SK-N-SH (cell line): ENCODE measurements around the gene PSEN2. TPM values are rescaled to one million over a fixed set of nuclear protein-coding genes. Genes with fewer than 3 reads are reported as not detected.

Experiments
- CTCF ChIA-PET: fragments of 300-600, 350-600 bp; formaldehyde crosslinking; extraction: SDS; loops from one replicate; lab custom pipeline; 2021; lab: Yijun Ruan, JAX
- POLR2A ChIA-PET: fragments of 350-600 bp; sonication (Branson Sonifier 250); formaldehyde crosslinking; extraction: SDS; loops from one replicate; lab custom pipeline; 2020; ENCODE audit warnings: antibody characterized with exemption, inconsistent platforms; lab: Yijun Ruan, JAX
- DNase-seq: peaks from one replicate; pipeline ENCODE4 v3.0.0; 2012
- H2AFZ ChIP-seq: fragments of 200-600 bp; sonication (generic); 2 replicates; pipeline ENCODE4 v1.8.1; 2016; ENCODE audit warnings: antibody characterized with exemption, mild to moderate bottlenecking, low read depth
- H3F3A ChIP-seq: fragments of 200-600 bp; sonication (generic); replicated peaks from 2 replicates; pipeline ENCODE3; 2016; ENCODE audit warnings: antibody characterized with exemption, mild to moderate bottlenecking; ENCODE audit not compliant: insufficient read depth
- H3K27ac ChIP-seq, 2 experiments: fragments of 200-500 bp in 1 of 2; fragments of 200-600 bp in 1 of 2; sonication (Bioruptor generic) in 1 of 2; sonication (generic), shearing (Covaris generic) in 1 of 2; 2 replicates each; pipeline versions ENCODE4 v1.5.1 to v1.6.1; 2014 to 2016; ENCODE audit warnings: low read depth in 2 of 2, inconsistent platforms in 1 of 2, low read length in 1 of 2, mild to moderate bottlenecking in 1 of 2, mixed read lengths in 1 of 2
- H3K27me3 ChIP-seq: fragments of 200-600 bp; sonication (generic), shearing (Covaris generic); 2 replicates; pipeline ENCODE4 v1.6.1; 2016; ENCODE audit warnings: mixed run types; ENCODE audit not compliant: insufficient read depth
- H3K36me3 ChIP-seq, 2 experiments: fragments of 200-500 bp in 1 of 2; fragments of 200-600 bp in 1 of 2; sonication (Bioruptor generic) in 1 of 2; sonication (generic) in 1 of 2; replicated peaks in 1 of 2; 2 replicates each; pipeline versions ENCODE3 to v1.5.1; 2014 to 2016; ENCODE audit warnings: low read length in 1 of 2, mild to moderate bottlenecking in 1 of 2; ENCODE audit not compliant: insufficient read depth in 2 of 2, control insufficient read depth in 1 of 2
- H3K4me1 ChIP-seq, 2 experiments: fragments of 200-500 bp in 1 of 2; fragments of 200-600 bp in 1 of 2; sonication (Bioruptor generic) in 1 of 2; sonication (generic), shearing (Covaris generic) in 1 of 2; 2 replicates each; pipeline versions ENCODE4 v1.5.1 to v1.6.1; 2014 to 2016; ENCODE audit warnings: low read depth in 1 of 2, low read length in 1 of 2, mixed run types in 1 of 2; ENCODE audit not compliant: insufficient read depth in 2 of 2, control insufficient read depth in 1 of 2
- H3K4me2 ChIP-seq: fragments of 200-600 bp; sonication (generic), shearing (Covaris generic); 2 replicates; pipeline ENCODE4 v1.6.1; 2017; ENCODE audit warnings: mixed run types
- H3K4me3 ChIP-seq, 2 experiments: fragments of 200-500 bp in 1 of 2; fragments of 200-600 bp in 1 of 2; sonication (Bioruptor generic) in 1 of 2; sonication (generic), shearing (Covaris generic) in 1 of 2; 2 replicates each; pipeline versions ENCODE4 v1.5.1 to v1.8.1; 2014 to 2016; ENCODE audit warnings: low read depth in 2 of 2, inconsistent platforms in 1 of 2, low read length in 1 of 2, mild to moderate bottlenecking in 1 of 2, mixed read lengths in 1 of 2, moderate library complexity in 1 of 2
- H3K79me2 ChIP-seq: fragments of 200-600 bp; sonication (generic); 2 replicates; pipeline ENCODE4 v1.8.1; 2017; ENCODE audit warnings: mild to moderate bottlenecking; ENCODE audit not compliant: insufficient read depth
- H3K9ac ChIP-seq: fragments of 200-600 bp; sonication (generic); 2 replicates; pipeline ENCODE4 v1.6.1; 2017; ENCODE audit warnings: mixed run types
- H3K9me2 ChIP-seq: fragments of 200-600 bp; sonication (generic); 2 replicates; pipeline ENCODE4 v1.6.1; 2017; ENCODE audit warnings: mixed run types
- H3K9me3 ChIP-seq: fragments of 200-600 bp; sonication (generic); 2 replicates; pipeline ENCODE4 v1.6.1; 2017; ENCODE audit warnings: mixed run types, mild to moderate bottlenecking, moderate library complexity
- H4K20me1 ChIP-seq: fragments of 200-600 bp; sonication (generic); 2 replicates; pipeline ENCODE4 v1.6.1; 2017; ENCODE audit warnings: mild to moderate bottlenecking, mixed run types; ENCODE audit not compliant: insufficient read depth
- ELF1 ChIP-seq: IDR thresholded peaks from 2 replicates; pipeline ENCODE4 v1.4.0; 2012
- EZH2phosphoT487 ChIP-seq: fragments of 200-600 bp; sonication (generic); IDR thresholded peaks from 2 replicates; pipeline ENCODE4 v1.6.1; 2017; ENCODE audit warnings: low read depth, mixed run types, mild to moderate bottlenecking, antibody characterized with exemption, moderate library complexity, borderline replicate concordance
- FOSL2 ChIP-seq: IDR thresholded peaks from 2 replicates; pipeline ENCODE4 v1.4.0; 2012; ENCODE audit warnings: low read depth, mild to moderate bottlenecking, moderate library complexity, borderline replicate concordance
- FOXJ3 ChIP-seq: sonication (generic); formaldehyde crosslinking; IDR thresholded peaks from 2 replicates; pipeline ENCODE4 v1.5.1; 2020; ENCODE audit warnings: mild to moderate bottlenecking, missing genetic modification reagents
- FOXM1 ChIP-seq: IDR thresholded peaks from 2 replicates; pipeline ENCODE4 v1.4.0; 2012; ENCODE audit warnings: low read depth, mild to moderate bottlenecking
- GATA2 ChIP-seq: sonication (generic); formaldehyde crosslinking; IDR thresholded peaks from 2 replicates; pipeline ENCODE4 v1.5.0; 2020; ENCODE audit warnings: mild to moderate bottlenecking, missing genetic modification reagents
- MXI1 ChIP-seq: IDR thresholded peaks from 2 replicates; pipeline ENCODE4 v1.6.1; 2012; ENCODE audit warnings: mild to moderate bottlenecking, low read depth, low read length, improper control_type of control experiment
- RAD21 ChIP-seq: IDR thresholded peaks from 2 replicates; pipeline ENCODE4 v1.6.1; 2012; ENCODE audit warnings: mild to moderate bottlenecking, low read length
- RCOR1 ChIP-seq: fragments of 150-350 bp; IDR thresholded peaks from 2 replicates; pipeline ENCODE4 v1.6.1; 2017; ENCODE audit warnings: antibody characterized with exemption, low read length
- RFX5 ChIP-seq: IDR thresholded peaks from 2 replicates; pipeline ENCODE4 v1.6.1; 2012; ENCODE audit warnings: mild to moderate bottlenecking, improper control_type of control experiment, low read length
- SIN3A ChIP-seq: IDR thresholded peaks from 2 replicates; pipeline ENCODE4 v1.6.1; 2012; ENCODE audit warnings: low read depth, mild to moderate bottlenecking, low read length, moderate library complexity, borderline replicate concordance
- SMC3 ChIP-seq: IDR thresholded peaks from 2 replicates; pipeline ENCODE4 v1.6.1; 2012; ENCODE audit warnings: low read depth, low read length, improper control_type of control experiment
- TEAD4 ChIP-seq: IDR thresholded peaks from 2 replicates; pipeline ENCODE4 v1.4.0; 2012; ENCODE audit warnings: mild to moderate bottlenecking, borderline replicate concordance; ENCODE audit not compliant: insufficient read depth
- WGBS: methylation state at CpG from one replicate; pipeline ENCODE4 v1.1.6; 2017; ENCODE audit warnings: low lambda C conversion rate; 5-methylcytosine and 5-hydroxymethylcytosine counted together
- polyA plus RNA-seq, 3 experiments: library from polyadenylated mRNA; depleted of rRNA; stranded (reverse); fragments of >200 nt; gene quantifications; 2 replicates each; pipeline ENCODE4 v1.2.3, GENCODE V29; 2012
- TF ChIP-seq, protein P1 (sequence below): IDR thresholded peaks from 2 replicates; pipeline ENCODE4 v1.4.0; 2012; ENCODE audit warnings: low read depth, borderline replicate concordance

PSEN2 gene
- polyA plus RNA-seq, 1 of the 3 experiments (the other 2 are of a cell fraction): 20.2 TPM

DNA sequence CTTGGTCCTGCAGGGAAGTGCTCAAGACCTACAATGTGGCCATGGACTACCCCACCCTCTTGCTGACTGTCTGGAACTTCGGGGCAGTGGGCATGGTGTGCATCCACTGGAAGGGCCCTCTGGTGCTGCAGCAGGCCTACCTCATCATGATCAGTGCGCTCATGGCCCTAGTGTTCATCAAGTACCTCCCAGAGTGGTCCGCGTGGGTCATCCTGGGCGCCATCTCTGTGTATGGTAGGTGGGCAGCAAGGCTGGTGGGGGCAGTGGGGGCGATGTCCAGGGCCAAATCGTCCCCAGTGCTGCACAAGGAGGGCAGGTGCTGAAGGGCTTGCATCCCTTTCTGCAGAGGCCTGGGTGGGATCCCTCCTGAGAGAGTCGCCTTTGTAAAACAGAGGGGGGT is 18.4 kb downstream of the PSEN2 start:
- Histone ChIP-seq H3K9ac (no peak overlapping the region), H3K4me1 (no peaks in the 10 kb centered on the region), H3K36me3 (peaks cover 0 to 28% of the 10 kb centered on the region in 2 experiments), H3K9me2 (no peaks in the 10 kb centered on the region), H3K79me2 (no peaks in the 10 kb centered on the region), H3F3A (no peaks in the 10 kb centered on the region), H3K4me2 (no peak overlapping the region), H3K4me3 (no peak overlapping the region), H3K27ac (no peak overlapping the region), H4K20me1 (no peaks in the 10 kb centered on the region), H2AFZ (no peak overlapping the region), H3K27me3 (no peaks in the 10 kb centered on the region), H3K9me3 (no peaks in the 10 kb centered on the region)
- ChIA-PET CTCF (no interaction called here), POLR2A (no interaction called here)
- no peak for TF ChIP-seq TEAD4
- WGBS: 98% methylated on average over 7 of the region's 8 CpGs
- no peak for DNase-seq

DNA sequence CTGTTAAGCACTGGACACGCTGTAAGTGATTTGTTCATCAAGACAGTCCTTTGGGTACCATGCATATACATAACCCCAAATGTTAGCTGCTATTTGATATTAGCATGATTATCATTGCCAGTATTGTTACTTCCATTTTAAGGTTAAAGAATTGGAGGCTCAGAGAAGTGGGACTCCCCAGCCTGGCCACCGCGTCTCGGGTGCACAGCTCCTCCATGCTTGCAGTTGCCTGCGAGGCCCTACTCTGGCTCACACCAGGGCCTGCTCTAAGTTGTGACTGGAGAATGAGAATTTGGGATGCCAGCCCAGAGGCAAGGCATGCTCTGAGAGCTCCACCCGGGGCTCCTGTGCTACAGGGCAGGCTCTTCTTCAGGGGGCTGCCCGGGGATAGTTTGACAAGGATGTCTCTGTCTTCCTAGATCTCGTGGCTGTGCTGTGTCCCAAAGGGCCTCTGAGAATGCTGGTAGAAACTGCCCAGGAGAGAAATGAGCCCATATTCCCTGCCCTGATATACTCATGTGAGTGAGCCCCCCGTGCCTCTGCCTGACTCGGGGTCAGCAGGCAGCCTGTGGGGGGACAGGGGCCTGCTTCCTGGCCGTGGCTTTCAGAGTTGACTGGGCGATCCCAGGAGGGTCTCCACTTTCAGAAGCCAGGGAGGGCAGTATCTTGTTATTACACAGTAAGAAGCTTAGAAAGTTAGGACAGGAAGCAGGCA is 19.4 kb downstream of the PSEN2 start:
- H3K4me3 ChIP-seq: no peak overlapping the region
- no peak for TF ChIP-seq ELF1
- 96% methylated on average over 7 of the region's 12 CpGs for WGBS
- ChIA-PET CTCF (no interaction called here), POLR2A (no interaction called here)
- H3K27me3 ChIP-seq: no peaks in the 10 kb centered on the region
- H3K27ac ChIP-seq: no peak overlapping the region
- H4K20me1 ChIP-seq: no peaks in the 10 kb centered on the region
- H3K4me2 ChIP-seq: no peak overlapping the region
- no peaks in the 10 kb centered on the region for H3F3A ChIP-seq
- no peaks in the 10 kb centered on the region for H3K9me3 ChIP-seq
- H3K36me3 ChIP-seq: peaks cover 0 to 28% of the 10 kb centered on the region in 2 experiments
- no peaks in the 10 kb centered on the region for H3K4me1 ChIP-seq
- DNase-seq: no peak
- H2AFZ ChIP-seq: no peak overlapping the region
- H3K9ac ChIP-seq: no peak overlapping the region
- H3K9me2 ChIP-seq: no peaks in the 10 kb centered on the region
- H3K79me2 ChIP-seq: no peaks in the 10 kb centered on the region

DNA sequence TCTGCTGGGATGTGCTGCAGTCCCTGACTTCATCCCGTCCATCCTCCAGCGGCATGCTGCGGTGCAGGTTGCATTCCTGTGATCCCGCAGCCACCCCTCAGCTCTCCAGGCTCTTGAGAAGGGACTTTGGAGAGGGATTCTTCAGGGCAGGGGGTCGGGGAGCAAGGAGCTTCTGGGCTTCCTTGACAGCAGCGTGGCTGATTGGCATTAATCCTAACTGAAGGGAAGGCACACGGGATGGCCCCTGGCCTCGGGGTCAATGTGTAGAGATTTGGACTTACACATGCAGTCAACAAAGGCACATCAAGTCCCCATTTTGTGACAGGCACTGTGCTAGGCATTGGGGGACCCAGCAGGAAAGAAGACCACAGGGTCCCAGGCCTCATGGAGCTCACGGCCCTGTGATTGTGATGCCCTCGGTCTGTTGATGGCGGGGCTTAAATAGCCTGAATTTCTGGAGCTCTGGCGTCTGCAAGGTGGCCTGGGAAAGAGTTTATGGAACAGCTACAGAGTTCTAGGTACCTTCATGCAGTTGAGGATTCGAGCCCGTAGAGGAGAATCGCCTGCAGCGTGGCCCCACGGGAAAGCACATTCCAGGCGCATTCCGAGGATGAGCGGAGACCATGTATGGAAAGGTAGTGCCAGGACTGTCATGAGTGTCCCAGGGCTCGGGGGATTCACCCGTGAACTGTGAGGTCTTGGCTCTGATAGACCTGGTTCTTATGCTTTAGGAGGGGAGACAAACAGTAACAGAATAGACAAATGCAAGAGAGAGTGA is 20.1 kb downstream of the PSEN2 start:
- Histone ChIP-seq H4K20me1 (no peaks in the 10 kb centered on the region), H3K9me2 (no peaks in the 10 kb centered on the region), H2AFZ (no peak overlapping the region), H3K4me3 (no peak overlapping the region), H3K4me1 (no peaks in the 10 kb centered on the region), H3F3A (no peaks in the 10 kb centered on the region), H3K4me2 (no peak overlapping the region), H3K9me3 (no peaks in the 10 kb centered on the region), H3K79me2 (no peaks in the 10 kb centered on the region), H3K27me3 (no peaks in the 10 kb centered on the region)
- ChIA-PET POLR2A (no interaction called here), CTCF (no interaction called here)
- 74% methylated on average over 7 of the region's 22 CpGs for WGBS
- TF ChIP-seq SIN3A (no peak), RAD21 (no peak)
- TF ChIP-seq, all 33 proteins: peak for 0
- DNase-seq: no peak
- Histone ChIP-seq H3K9ac (no peak overlapping the region), H3K36me3 (peaks cover 0 to 29% of the 10 kb centered on the region in 2 experiments), H3K27ac (no peak overlapping the region)

DNA sequence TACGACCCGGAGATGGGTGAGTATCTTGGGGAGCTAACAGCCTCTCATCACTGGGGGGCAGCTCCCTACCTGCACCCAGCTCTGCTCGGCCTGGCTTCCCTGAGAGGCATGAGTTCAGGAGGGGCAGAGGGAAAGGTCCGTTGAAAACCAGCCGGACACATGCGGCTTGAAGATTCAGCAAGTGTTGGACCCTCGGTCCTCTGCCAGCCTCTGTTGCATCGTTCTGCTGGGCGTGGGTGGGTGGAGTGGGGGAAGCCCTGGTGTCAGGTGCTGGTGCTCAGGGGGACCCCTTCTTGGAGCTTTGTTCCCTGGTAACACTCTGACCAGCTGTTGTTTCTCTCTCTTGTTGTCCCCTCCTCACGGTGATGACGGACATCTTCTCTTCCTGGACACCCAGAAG is 20.9 kb downstream of the PSEN2 start:
- POLR2A ChIA-PET: no interaction called here
- H3K27me3 ChIP-seq: no peaks in the 10 kb centered on the region
- H3K9ac ChIP-seq: no peak overlapping the region
- H3K4me3 ChIP-seq: no peak overlapping the region
- H2AFZ ChIP-seq: no peak overlapping the region
- H3K9me3 ChIP-seq: no peaks in the 10 kb centered on the region
- H3K4me2 ChIP-seq: no peak overlapping the region
- no peaks in the 10 kb centered on the region for H3K79me2 ChIP-seq
- no peak for DNase-seq
- no peaks in the 10 kb centered on the region for H4K20me1 ChIP-seq
- CTCF ChIA-PET: no interaction called here
- H3K4me1 ChIP-seq: no peaks in the 10 kb centered on the region
- 98% methylated on average over 10 of the region's 11 CpGs for WGBS
- H3K27ac ChIP-seq: no peak overlapping the region
- peaks cover 0 to 31% of the 10 kb centered on the region in 2 experiments for H3K36me3 ChIP-seq
- no peaks in the 10 kb centered on the region for H3F3A ChIP-seq
- no peaks in the 10 kb centered on the region for H3K9me2 ChIP-seq
- TF ChIP-seq ELF1 (no peak), RFX5 (no peak), EZH2phosphoT487 (no peak), FOXJ3 (CRISPR knock-in tag) (no peak), MXI1 (no peak), FOXM1 (no peak), RCOR1 (no peak), SMC3 (no peak), GATA2 (no peak), FOSL2 (no peak)
- TF ChIP-seq, protein P1, sequence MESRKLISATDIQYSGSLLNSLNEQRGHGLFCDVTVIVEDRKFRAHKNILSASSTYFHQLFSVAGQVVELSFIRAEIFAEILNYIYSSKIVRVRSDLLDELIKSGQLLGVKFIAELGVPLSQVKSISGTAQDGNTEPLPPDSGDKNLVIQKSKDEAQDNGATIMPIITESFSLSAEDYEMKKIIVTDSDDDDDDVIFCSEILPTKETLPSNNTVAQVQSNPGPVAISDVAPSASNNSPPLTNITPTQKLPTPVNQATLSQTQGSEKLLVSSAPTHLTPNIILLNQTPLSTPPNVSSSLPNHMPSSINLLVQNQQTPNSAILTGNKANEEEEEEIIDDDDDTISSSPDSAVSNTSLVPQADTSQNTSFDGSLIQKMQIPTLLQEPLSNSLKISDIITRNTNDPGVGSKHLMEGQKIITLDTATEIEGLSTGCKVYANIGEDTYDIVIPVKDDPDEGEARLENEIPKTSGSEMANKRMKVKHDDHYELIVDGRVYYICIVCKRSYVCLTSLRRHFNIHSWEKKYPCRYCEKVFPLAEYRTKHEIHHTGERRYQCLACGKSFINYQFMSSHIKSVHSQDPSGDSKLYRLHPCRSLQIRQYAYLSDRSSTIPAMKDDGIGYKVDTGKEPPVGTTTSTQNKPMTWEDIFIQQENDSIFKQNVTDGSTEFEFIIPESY: no peak
